ENCODE measurements around the gene SNRPA. TPM values are rescaled to one million over a fixed set of nuclear protein-coding genes. Genes with fewer than 3 reads are reported as not detected.
A peak's percentile ranks its signal among the peaks of the same experiment; 100 is the strongest.
"Not testable (repeated sequence)": the region's sequence is repeated elsewhere in the genome, so short reads cannot be mapped to it uniquely, and the experiment has no call there.

SNRPA gene
- polyA plus RNA-seq, 1 donor, result 75.2 TPM

GRCh38 chr19:40777937-40778705 lies 27.1 kb downstream of the SNRPA start, which contains the start of gene RAB4B:
Gene RAB4B, plus strand, starts transcription at chr19:40778247. Its CDS starts 129 bp downstream, at chr19:40778376.
- peak; percentile 100 for DNase-seq

GRCh38 chr19:40778706-40779284 lies 27.8 kb downstream of the SNRPA start:
- DNase-seq, result no peak

GRCh38 chr19:40780582-40780981 lies 29.6 kb downstream of the SNRPA start:
- no peak for DNase-seq

- no peak for DNase-seq
Observed at GRCh38 chr19:40781140-40781539, 30.1 kb downstream of the SNRPA start.

GRCh38 chr19:40783711-40784110 lies 32.7 kb downstream of the SNRPA start:
- DNase-seq, result no peak

GRCh38 chr19:40784146-40784545 lies 33.1 kb downstream of the SNRPA start:
- not testable (repeated sequence) for DNase-seq

- DNase-seq, result no peak
Observed at GRCh38 chr19:40785526-40785925, 34.5 kb downstream of the SNRPA start.

- DNase-seq, result no peak
Observed at GRCh38 chr19:40786060-40787037, 35.3 kb downstream of the SNRPA start.

GRCh38 chr19:40791349-40791748 lies 40.3 kb downstream of the SNRPA start:
- no peak for DNase-seq

GRCh38 chr19:40791996-40792395 lies 41.0 kb downstream of the SNRPA start:
- DNase-seq, result no peak

GRCh38 chr19:40797166-40797962 lies 46.4 kb downstream of the SNRPA start:
- DNase-seq, result no peak

- DNase-seq, result no peak
Observed at GRCh38 chr19:40797963-40798682, 47.1 kb downstream of the SNRPA start.

GRCh38 chr19:40798683-40799557 lies 47.9 kb downstream of the SNRPA start, which contains the start of gene EGLN2:
Gene EGLN2, plus strand, starts transcription at chr19:40799191. Its CDS starts 1,382 bp downstream, at chr19:40800573.
- DNase-seq, result peak; percentile 100

- DNase-seq, result peak; percentile 68
Observed at GRCh38 chr19:40799558-40800338, 48.7 kb downstream of the SNRPA start.

- DNase-seq, result no peak
Observed at GRCh38 chr19:40800339-40800996, 49.5 kb downstream of the SNRPA start.

- DNase-seq, result no peak
Observed at GRCh38 chr19:40800997-40801377, 50.0 kb downstream of the SNRPA start.

- no peak for DNase-seq
Observed at GRCh38 chr19:40801426-40802299, 50.7 kb downstream of the SNRPA start.
